GM10248 (cell line): ENCODE data around the gene ACOT7.

Source experiments
- CTCF ChIA-PET: fragments of 300-600 bp; sonication (Branson Sonifier 250); formaldehyde crosslinking; extraction: SDS; loops from one replicate; lab custom pipeline; 2021; ENCODE audit warnings: antibody characterized with exemption; lab: Yijun Ruan, JAX
- POLR2A ChIA-PET: fragments of 350-650 bp; sonication (Branson Sonifier 250); formaldehyde crosslinking; extraction: SDS; loops from one replicate; lab custom pipeline; 2020; ENCODE audit warnings: antibody characterized with exemption; lab: Yijun Ruan, JAX
- DNase-seq: peaks from one replicate; pipeline ENCODE4 v3.0.0; 2012; ENCODE audit errors: extremely low spot score
- CTCF ChIP-seq: IDR thresholded peaks from 2 replicates; pipeline ENCODE4 v1.5.1; 2012; ENCODE audit warnings: mild to moderate bottlenecking, low read depth; ENCODE audit errors: extremely low read depth, missing control alignments, control extremely low read depth

ACOT7 gene

GRCh38 chr1:6244401-6245049, 149.0 kb downstream of the ACOT7 start:
- TF ChIP-seq CTCF: no peak
- ChIA-PET CTCF (interaction anchor here (0.5 to 9.6 kb wide), 18 partner anchors 9 to 201 kb away, joined by 3 to 272 read pairs (median 6); partner anchors contain the start of genes GPR153, ICMT and RNF207), POLR2A (interaction anchor here (0.7 kb wide), 1 partner anchor 573 kb away, joined by 3 read pairs; no protein-coding TSS in a partner anchor)
- no peak for DNase-seq

- no peak for DNase-seq
- ChIA-PET CTCF (interaction anchor here (0.9 to 9.6 kb wide), 7 partner anchors 37 to 162 kb away, joined by 3 to 272 read pairs (median 6); partner anchors contain the start of gene RNF207), POLR2A (interaction anchor here (0.7 kb wide), 1 partner anchor 574 kb away, joined by 3 read pairs; no protein-coding TSS in a partner anchor)
- TF ChIP-seq CTCF: no peak
Measured at GRCh38 chr1:6243993-6244392, 149.6 kb downstream of the ACOT7 start, which contains the start of gene HES3. TSS of gene HES3 (plus strand) at chr1:6244179. CDS start at chr1:6244366, 187 bp downstream.

- POLR2A ChIA-PET: no interaction called here
- no peak for TF ChIP-seq CTCF
- CTCF ChIA-PET: interaction anchor here (1.0 to 4.9 kb wide), 7 partner anchors 13 to 195 kb away, joined by 3 to 30 read pairs (median 5); no protein-coding TSS in a partner anchor
- DNase-seq: no peak
Measured at GRCh38 chr1:6243053-6243834, 150.3 kb downstream of the ACOT7 start.

- DNase-seq: no peak
- TF ChIP-seq CTCF: no peak
- POLR2A ChIA-PET: no interaction called here
- CTCF ChIA-PET: interaction anchor here (0.9 to 1.6 kb wide), 8 partner anchors 12 to 196 kb away, joined by 3 to 6 read pairs (median 5); partner anchors contain the start of gene RNF207
Measured at GRCh38 chr1:6241887-6242740, 151.5 kb downstream of the ACOT7 start.

GRCh38 chr1:6241107-6241886, 152.3 kb downstream of the ACOT7 start:
- no peak for DNase-seq
- CTCF ChIA-PET: interaction anchor here (0.9 to 1.6 kb wide), 6 partner anchors 35 to 189 kb away, joined by 3 to 6 read pairs (median 5); partner anchors contain the start of gene RNF207
- no peak for TF ChIP-seq CTCF
- POLR2A ChIA-PET: no interaction called here
